GM12872 (cell line): Measurements from ENCODE around the gene CCL23.

Experiments used
- TF ChIP-seq, protein P1 (sequence below): IDR thresholded peaks from 3 replicates; pipeline ENCODE4 v1.5.1; 2011; ENCODE audit warnings: low read depth, mild to moderate bottlenecking, low read length, moderate library complexity; ENCODE audit not compliant: insufficient read depth

CCL23 gene

DNA sequence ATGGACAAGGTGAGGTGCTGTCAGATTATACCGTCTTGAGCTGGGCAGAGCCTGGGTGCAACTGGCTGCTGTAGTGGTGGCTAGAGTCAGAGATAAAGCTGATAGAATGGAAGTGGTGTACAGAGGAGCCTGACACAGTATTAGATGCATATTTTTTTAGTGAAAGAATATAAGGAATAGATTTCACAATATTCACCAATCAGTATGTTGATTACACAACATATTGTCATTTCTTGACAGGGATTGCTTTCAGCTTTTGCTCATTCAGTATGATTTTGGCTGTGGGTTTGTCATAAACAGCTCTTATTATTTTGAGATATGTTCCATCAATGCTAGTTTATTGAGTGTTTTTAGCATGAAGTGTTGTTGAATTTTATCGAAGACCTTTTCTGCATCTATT is 1.7 kb upstream of the CCL23 start:
- TF ChIP-seq, protein P1, sequence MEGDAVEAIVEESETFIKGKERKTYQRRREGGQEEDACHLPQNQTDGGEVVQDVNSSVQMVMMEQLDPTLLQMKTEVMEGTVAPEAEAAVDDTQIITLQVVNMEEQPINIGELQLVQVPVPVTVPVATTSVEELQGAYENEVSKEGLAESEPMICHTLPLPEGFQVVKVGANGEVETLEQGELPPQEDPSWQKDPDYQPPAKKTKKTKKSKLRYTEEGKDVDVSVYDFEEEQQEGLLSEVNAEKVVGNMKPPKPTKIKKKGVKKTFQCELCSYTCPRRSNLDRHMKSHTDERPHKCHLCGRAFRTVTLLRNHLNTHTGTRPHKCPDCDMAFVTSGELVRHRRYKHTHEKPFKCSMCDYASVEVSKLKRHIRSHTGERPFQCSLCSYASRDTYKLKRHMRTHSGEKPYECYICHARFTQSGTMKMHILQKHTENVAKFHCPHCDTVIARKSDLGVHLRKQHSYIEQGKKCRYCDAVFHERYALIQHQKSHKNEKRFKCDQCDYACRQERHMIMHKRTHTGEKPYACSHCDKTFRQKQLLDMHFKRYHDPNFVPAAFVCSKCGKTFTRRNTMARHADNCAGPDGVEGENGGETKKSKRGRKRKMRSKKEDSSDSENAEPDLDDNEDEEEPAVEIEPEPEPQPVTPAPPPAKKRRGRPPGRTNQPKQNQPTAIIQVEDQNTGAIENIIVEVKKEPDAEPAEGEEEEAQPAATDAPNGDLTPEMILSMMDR, result no peak

DNA sequence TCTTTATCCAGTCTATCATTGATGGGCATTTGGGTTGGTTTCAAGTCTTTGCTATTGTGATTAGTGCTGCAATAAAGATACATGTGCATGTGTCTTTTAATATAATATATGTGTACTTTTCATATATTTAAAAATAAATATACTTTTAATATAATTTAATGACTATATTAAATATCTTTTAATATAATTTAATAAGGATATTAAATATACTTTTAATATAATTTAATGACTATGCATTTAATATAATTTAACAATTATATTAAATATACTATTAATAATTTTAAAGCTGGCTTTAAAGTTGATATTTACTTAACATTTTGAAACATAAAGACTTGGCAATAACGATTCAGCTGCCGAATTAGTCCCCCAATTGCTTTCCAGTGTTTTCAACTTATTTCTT is 1.2 kb downstream of the CCL23 start:
- TF ChIP-seq, protein P1, result no peak

DNA sequence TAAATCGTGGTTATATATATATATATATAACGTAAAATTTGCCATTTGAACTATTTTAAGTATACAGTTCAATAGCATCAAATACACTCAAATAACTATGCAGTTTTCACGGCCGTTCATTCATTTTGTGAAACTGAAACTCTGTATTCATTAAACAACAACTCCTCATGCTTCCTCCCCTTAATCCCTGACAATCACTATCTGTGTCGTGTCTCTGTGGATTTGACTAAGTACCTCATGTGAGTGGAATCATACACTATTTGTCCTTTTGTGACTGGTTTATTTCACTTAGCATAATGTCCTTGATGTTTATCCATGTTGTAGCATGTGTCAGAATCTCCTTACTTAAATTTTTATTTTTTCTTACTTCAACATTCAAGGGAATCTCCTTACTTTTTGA is 2.8 kb downstream of the CCL23 start:
- TF ChIP-seq, protein P1, result no peak

DNA sequence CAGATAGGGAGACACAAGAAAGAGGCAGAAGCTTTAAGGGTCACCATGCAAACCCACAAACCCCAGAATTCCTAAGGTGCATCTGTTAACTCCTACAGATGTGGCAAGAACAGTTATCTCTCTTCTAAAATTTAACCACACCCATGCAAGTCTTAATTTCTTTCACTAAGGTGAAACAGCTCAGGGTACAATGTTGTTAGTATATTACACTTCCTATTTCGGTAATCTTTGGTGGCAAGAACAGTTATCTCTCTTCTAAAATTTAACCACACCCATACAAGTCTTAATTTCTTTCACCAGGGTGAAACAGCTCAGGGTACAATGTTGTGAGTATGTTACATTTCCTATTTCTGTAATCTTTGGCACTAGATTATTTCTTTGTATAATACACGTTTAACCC is 6.6 kb downstream of the CCL23 start:
- TF ChIP-seq, protein P1, result no peak

DNA sequence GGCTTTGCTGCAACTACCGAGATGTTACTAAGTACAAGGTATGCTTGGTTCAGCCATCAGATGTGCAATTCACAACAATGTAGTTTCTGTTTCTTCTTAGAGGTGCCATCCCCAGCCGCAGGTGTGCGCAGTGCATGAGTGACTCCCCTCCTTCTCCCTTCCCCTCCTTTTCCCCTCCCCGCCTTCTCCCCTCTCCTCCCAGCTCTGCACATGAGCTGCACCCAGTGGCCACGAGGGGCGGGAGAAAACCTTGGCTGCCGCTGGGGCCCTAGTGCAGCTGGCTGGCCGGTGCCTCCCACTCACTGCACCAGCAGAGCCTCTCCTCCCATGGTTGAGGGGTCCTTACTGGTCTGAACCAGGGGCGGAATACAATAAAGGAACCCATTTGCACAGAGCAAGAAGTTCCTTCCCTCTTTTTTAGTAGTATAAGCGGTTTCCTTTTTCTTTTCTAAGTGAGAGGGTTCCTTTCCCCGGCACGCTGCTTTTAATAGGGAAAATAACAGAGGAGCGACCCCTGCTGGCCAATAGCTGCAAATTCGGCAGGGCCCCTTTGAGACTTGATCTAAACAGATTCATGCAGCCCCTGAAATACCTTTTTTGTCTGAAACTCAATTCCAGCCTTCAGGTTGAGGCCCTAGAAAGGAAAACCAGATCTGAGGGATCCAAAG is 8.6 kb downstream of the CCL23 start:
- TF ChIP-seq, protein P1, result peak; percentile 56; the same call in 2 of the 3 replicates

DNA sequence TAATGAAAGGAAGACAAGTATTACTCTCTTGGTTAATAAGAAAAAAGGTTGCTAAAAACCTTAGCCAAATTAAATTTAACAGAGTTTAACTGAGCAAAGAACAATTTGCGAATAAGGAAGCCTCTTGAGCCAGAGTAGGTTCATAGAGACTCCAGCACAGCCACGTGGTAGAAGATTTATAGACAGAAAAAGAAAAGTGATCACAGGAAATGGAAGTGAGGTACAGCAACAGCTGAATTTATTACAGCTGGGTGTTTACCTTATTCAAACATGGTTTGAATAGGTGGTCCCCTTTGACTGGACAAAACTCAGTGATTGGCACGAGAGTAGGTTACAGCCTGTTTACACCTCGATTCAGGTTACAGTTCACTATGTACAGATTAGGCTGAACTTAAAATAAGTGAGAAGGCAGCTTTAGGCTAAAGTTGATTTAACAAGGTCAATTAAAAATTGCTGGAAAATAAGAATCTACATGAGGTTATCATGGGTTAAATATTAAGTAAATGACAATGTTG is 13.1 kb downstream of the CCL23 start:
- TF ChIP-seq, protein P1, result no peak

DNA sequence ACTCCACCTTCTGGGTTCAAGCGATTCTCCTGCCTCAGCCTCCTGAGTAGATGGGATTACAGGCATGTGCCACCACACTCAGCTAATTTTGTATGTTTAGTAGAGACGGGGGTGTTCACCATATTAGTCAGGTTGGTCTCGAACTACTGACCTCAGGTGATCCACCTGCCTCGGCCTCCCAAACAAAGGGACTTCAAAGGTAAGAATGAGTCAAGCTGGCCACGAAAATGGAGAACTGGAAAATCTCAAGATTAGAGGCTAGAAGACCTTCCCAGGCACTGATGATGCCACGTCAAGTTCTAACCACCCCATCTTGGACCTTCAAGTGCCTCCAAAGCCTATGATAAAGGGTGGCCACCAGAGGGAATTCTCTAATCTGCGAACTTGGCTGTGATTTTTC is 15.1 kb downstream of the CCL23 start:
- TF ChIP-seq, protein P1, result no peak
